GM13977 (cell line): ENCODE data around the gene EFS.

ENCODE experiments used
- DNase-seq: peaks from one replicate; pipeline ENCODE4 v3.0.0; 2012; ENCODE audit warnings: low spot score
- CTCF ChIP-seq: IDR thresholded peaks from 2 replicates; pipeline ENCODE4 v1.5.1; 2012; ENCODE audit warnings: mild to moderate bottlenecking, control low read depth; ENCODE audit not compliant: insufficient read depth; ENCODE audit errors: extremely low read depth, missing control alignments
- in situ Hi-C: fragments of 300-500 bp; cut with MboI; formaldehyde crosslinking; loops from one replicate; pipeline ENCODE4 v1.12.0; 2022; ENCODE audit warnings: low sequenced_read_pairs, low pct_unique_long_range_greater_than_20kb, mixed read lengths, inconsistent platforms; ENCODE audit not compliant: unreplicated experiment

Gene EFS

GRCh38 chr14:23321572-23322547 is 43.1 kb downstream of the EFS start:
- in situ Hi-C loops = no loop called here
- TF ChIP-seq CTCF = no peak
- DNase-seq = peak; percentile 56

GRCh38 chr14:23320584-23321571 is 44.1 kb downstream of the EFS start, which contains the start of gene PABPN1:
TSS of gene PABPN1 (plus strand) at chr14:23321457. CDS start at chr14:23321470, 13 bp downstream.
- no peak for TF ChIP-seq CTCF
- in situ Hi-C loops = no loop called here
- DNase-seq = peak; percentile 98

- in situ Hi-C loops = no loop called here
- no peak for DNase-seq
- no peak for TF ChIP-seq CTCF
These were observed 45.0 kb downstream of the EFS start for GRCh38 chr14:23319746-23320583.

GRCh38 chr14:23316300-23316699 is 48.7 kb downstream of the EFS start:
- no peak for DNase-seq
- in situ Hi-C loops = no loop called here
- TF ChIP-seq CTCF = no peak

- in situ Hi-C loops = no loop called here
- TF ChIP-seq CTCF = no peak
- no peak for DNase-seq
These were observed 54.4 kb downstream of the EFS start for GRCh38 chr14:23310546-23310945.
